KMS-11 (cell line): ENCODE data around the gene IL4.

Experiments used
- H2AFZ ChIP-seq: fragments of 200-600 bp; sonication (generic); 2 replicates; pipeline ENCODE4 v1.6.1; 2016; ENCODE audit warnings: antibody characterized with exemption, mixed run types, low read depth
- H3K27ac ChIP-seq: fragments of 200-600 bp; sonication (generic); 2 replicates; pipeline ENCODE4 v1.6.1; 2016; ENCODE audit warnings: mild to moderate bottlenecking, mixed run types
- H3K27me3 ChIP-seq: fragments of 200-600 bp; sonication (generic); 2 replicates; pipeline ENCODE4 v1.6.1; 2017; ENCODE audit warnings: mild to moderate bottlenecking, low read depth, mixed run types, moderate library complexity; ENCODE audit not compliant: insufficient read depth
- H3K36me3 ChIP-seq: fragments of 200-600 bp; sonication (generic); 2 replicates; pipeline ENCODE4 v1.6.1; 2017; ENCODE audit warnings: mild to moderate bottlenecking, mixed run types; ENCODE audit not compliant: insufficient read depth
- H3K4me1 ChIP-seq: fragments of 200-600 bp; sonication (generic); 2 replicates; pipeline ENCODE4 v1.6.1; 2016; ENCODE audit warnings: mild to moderate bottlenecking, low read depth, mixed run types; ENCODE audit not compliant: poor library complexity, severe bottlenecking
- H3K4me2 ChIP-seq: fragments of 200-600 bp; sonication (generic); 2 replicates; pipeline ENCODE4 v1.7.0; 2016; ENCODE audit warnings: mild to moderate bottlenecking, mixed run types
- H3K4me3 ChIP-seq: fragments of 200-600 bp; sonication (generic); IDR thresholded peaks from 2 replicates; pipeline ENCODE4 v1.6.1; 2017; ENCODE audit warnings: low read depth, low read length, mixed read lengths; ENCODE audit not compliant: insufficient read depth
- H3K79me2 ChIP-seq: fragments of 200-600 bp; sonication (generic); 2 replicates; pipeline ENCODE4 v1.6.1; 2016; ENCODE audit warnings: low read depth, mixed run types; ENCODE audit not compliant: insufficient read depth
- H3K9ac ChIP-seq: fragments of 200-600 bp; sonication (generic); 2 replicates; pipeline ENCODE4 v1.6.1; 2016; ENCODE audit warnings: mild to moderate bottlenecking, mixed run types
- H4K20me1 ChIP-seq: fragments of 200-600 bp; sonication (generic); 2 replicates; pipeline ENCODE4 v1.6.1; 2016; ENCODE audit warnings: mild to moderate bottlenecking, mixed run types; ENCODE audit not compliant: insufficient read depth
- CTCF ChIP-seq: fragments of 200-600 bp; sonication (generic); conservative IDR thresholded peaks from 2 replicates; pipeline ENCODE4 v1.6.1; 2017; ENCODE audit warnings: low read depth, mild to moderate bottlenecking, antibody characterized with exemption, low read length, moderate library complexity, mixed read lengths

Gene IL4

GRCh38 chr5:132679166-132679565 is 5.4 kb downstream of the IL4 start:
- Histone ChIP-seq H3K9ac (no peak overlapping the region), H3K4me2 (no peak overlapping the region), H3K36me3 (no peaks in the 10 kb centered on the region), H4K20me1 (no peaks in the 10 kb centered on the region), H3K4me1 (peaks cover under 1% of the 10 kb centered on the region), H2AFZ (no peak overlapping the region), H3K79me2 (no peaks in the 10 kb centered on the region), H3K27me3 (no peaks in the 10 kb centered on the region), H3K27ac (no peak overlapping the region), H3K4me3 (no peak overlapping the region)
- no peak for TF ChIP-seq CTCF

- H3K4me1 ChIP-seq = peaks cover 8% of the 10 kb centered on the region
- no peak overlapping the region for H2AFZ ChIP-seq
- H3K27ac ChIP-seq = no peak overlapping the region
- no peaks in the 10 kb centered on the region for H3K79me2 ChIP-seq
- H3K27me3 ChIP-seq = no peaks in the 10 kb centered on the region
- H3K36me3 ChIP-seq = no peaks in the 10 kb centered on the region
- no peak overlapping the region for H3K9ac ChIP-seq
- no peak for TF ChIP-seq CTCF
- H4K20me1 ChIP-seq = no peaks in the 10 kb centered on the region
- H3K4me2 ChIP-seq = no peak overlapping the region
- H3K4me3 ChIP-seq = no peak overlapping the region
These were observed 6.1 kb downstream of the IL4 start for GRCh38 chr5:132679717-132680380.

GRCh38 chr5:132680780-132681475 is 7.1 kb downstream of the IL4 start:
- no peak overlapping the region for H2AFZ ChIP-seq
- no peak overlapping the region for H3K4me3 ChIP-seq
- no peaks in the 10 kb centered on the region for H3K36me3 ChIP-seq
- H3K27me3 ChIP-seq = no peaks in the 10 kb centered on the region
- H4K20me1 ChIP-seq = no peaks in the 10 kb centered on the region
- H3K4me1 ChIP-seq = peaks cover 14% of the 10 kb centered on the region
- no peak overlapping the region for H3K4me2 ChIP-seq
- no peak overlapping the region for H3K9ac ChIP-seq
- no peak for TF ChIP-seq CTCF
- H3K27ac ChIP-seq = no peak overlapping the region
- H3K79me2 ChIP-seq = no peaks in the 10 kb centered on the region

DNA sequence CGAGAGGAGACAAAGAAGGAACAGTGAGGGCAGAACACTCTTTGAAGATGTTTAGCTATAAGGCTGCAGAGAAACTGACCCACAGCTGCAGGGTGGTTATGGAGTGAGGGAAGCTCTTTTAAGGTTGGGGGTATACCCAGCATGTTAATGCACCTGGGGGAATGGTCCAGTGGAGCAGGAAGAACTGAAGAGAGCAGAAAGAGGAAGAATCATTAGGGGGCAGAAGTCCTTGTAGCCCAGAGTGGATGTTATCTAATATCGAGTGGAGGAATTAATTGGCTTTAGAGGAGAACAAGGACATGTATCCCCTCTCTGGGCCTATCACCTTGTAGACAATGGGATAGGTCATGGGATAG is 7.7 kb downstream of the IL4 start:
- Histone ChIP-seq H3K27me3 (no peaks in the 10 kb centered on the region), H3K36me3 (no peaks in the 10 kb centered on the region), H3K4me1 (peaks cover 14% of the 10 kb centered on the region), H3K4me2 (no peak overlapping the region), H2AFZ (no peak overlapping the region), H3K4me3 (no peak overlapping the region), H3K9ac (no peak overlapping the region), H3K79me2 (no peaks in the 10 kb centered on the region), H4K20me1 (no peaks in the 10 kb centered on the region), H3K27ac (no peak overlapping the region)
- no peak for TF ChIP-seq CTCF
